Transverse colon (tissue), 4 donors: ENCODE data around the gene SASH1.

Source experiments
- EP300 ChIP-seq: sonication (generic); formaldehyde crosslinking; IDR thresholded peaks from one replicate; pipeline ENCODE4 v1.6.1; 2017; ENCODE audit warnings: antibody characterized with exemption, low read depth
- POLR2AphosphoS5 ChIP-seq, 3 donors: sonication (generic); formaldehyde crosslinking; IDR thresholded peaks; one replicate each; pipeline ENCODE4 v1.6.1; 2016; ENCODE audit warnings: antibody characterized with exemption in 3 of 3
- TF ChIP-seq, protein P1 (sequence below), 5 experiments: fragments of 200-600 bp in 3 of 5; fragments of 450-650 bp in 2 of 5; sonication (generic) in 3 of 5; IDR thresholded peaks; 1 replicate in 2 of 5; 2 replicates in 3 of 5; pipeline ENCODE4 v1.5.1; 2016 to 2017; ENCODE audit warnings: antibody characterized with exemption in 5 of 5, inconsistent platforms in 3 of 5, mild to moderate bottlenecking in 2 of 5, moderate library complexity in 1 of 5

DNA sequence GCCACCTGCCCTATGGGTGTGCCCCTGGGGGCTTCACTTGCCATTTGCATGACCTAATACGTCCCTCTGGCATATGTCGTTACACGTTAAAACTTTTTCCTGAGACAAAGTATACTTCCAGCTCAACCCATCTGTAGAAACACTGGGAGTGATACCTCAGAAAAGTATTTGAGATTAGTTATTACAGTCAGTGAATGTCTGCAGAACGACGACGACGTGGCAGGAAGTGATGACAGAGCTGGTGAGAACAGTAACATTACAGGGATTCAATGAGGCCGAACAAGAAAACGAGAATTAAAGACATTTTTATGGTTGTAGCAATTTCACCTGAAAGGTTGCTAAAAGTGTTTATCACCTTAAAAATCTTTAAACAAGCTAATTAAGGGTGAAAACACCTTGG lies 40.2 kb downstream of the SASH1 start:
- TF ChIP-seq, protein P1, sequence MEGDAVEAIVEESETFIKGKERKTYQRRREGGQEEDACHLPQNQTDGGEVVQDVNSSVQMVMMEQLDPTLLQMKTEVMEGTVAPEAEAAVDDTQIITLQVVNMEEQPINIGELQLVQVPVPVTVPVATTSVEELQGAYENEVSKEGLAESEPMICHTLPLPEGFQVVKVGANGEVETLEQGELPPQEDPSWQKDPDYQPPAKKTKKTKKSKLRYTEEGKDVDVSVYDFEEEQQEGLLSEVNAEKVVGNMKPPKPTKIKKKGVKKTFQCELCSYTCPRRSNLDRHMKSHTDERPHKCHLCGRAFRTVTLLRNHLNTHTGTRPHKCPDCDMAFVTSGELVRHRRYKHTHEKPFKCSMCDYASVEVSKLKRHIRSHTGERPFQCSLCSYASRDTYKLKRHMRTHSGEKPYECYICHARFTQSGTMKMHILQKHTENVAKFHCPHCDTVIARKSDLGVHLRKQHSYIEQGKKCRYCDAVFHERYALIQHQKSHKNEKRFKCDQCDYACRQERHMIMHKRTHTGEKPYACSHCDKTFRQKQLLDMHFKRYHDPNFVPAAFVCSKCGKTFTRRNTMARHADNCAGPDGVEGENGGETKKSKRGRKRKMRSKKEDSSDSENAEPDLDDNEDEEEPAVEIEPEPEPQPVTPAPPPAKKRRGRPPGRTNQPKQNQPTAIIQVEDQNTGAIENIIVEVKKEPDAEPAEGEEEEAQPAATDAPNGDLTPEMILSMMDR (IDR thresholded peaks at IDR 0.05), result no peak
- TF ChIP-seq POLR2AphosphoS5 (IDR thresholded peaks at IDR 0.05) (no peak), EP300 (no peak)
